ENCODE measurements around the gene MCM7. TPM values are rescaled to one million over a fixed set of nuclear protein-coding genes. Genes with fewer than 3 reads are reported as not detected.
A peak's percentile ranks its signal among the peaks of the same experiment; 100 is the strongest.

Gene MCM7
- total RNA-seq, 1 donor from 2014 or later, result 21.7 TPM

- DNase-seq (ENCODE audit: low spot score), result no peak
These were observed 21.4 kb upstream of the MCM7 start for GRCh38 chr7:100122568-100122967.

- no peak for DNase-seq (ENCODE audit: low spot score)
These were observed 20.9 kb upstream of the MCM7 start for GRCh38 chr7:100122067-100122466.

DNA sequence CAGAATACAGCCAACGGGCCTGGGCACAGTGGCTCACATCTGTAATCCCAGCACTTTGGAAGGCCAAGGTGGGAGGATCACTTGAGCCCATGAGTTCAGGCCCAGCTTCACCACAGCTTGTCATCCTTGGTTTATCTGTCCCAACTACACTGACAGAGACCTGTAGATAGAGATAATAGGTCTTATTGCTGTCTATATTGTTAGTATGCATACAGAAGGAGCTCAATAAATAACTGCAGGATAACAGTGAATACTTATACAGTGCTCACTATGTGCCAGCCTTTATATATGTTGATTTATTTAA lies 19.5 kb upstream of the MCM7 start:
- DNase-seq (ENCODE audit: low spot score), result no peak

DNA sequence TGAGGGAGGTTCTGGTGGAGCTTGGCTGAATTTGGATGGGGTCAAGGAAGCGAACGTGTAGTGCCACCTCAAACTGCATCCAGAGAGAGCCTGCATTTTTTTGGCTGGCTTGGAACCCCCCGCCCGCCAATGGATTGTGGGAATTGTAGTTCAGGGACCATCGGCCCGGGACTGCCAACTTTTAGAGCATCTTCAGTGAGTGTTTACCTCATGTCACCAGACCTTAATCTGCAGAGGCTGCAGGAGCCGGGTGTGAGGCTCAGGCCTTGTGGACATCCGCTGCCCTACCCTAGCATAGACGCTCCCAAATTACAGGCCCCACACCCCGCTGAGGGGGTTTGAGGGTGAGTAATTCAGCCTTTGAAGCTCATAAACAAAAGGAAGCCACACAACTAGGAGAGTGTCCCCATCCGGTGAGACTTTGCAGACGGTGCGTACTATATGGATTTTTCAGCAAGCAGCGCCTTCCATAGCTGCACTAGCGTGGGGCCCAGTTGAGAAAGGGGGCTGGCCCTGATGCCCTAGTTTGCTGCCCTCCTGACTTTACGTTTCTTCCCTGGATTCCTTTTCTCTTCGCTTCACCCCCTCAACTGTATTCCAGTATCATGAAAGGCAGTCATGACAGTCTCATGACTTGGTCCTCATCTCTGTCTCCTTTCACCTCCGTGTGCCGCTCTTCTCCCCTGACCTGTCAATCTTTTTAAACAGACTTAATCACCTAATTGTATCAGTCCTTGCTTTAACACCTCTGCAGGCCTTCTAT lies 19.0 kb upstream of the MCM7 start:
- DNase-seq (ENCODE audit: low spot score), result peak; percentile 84

DNA sequence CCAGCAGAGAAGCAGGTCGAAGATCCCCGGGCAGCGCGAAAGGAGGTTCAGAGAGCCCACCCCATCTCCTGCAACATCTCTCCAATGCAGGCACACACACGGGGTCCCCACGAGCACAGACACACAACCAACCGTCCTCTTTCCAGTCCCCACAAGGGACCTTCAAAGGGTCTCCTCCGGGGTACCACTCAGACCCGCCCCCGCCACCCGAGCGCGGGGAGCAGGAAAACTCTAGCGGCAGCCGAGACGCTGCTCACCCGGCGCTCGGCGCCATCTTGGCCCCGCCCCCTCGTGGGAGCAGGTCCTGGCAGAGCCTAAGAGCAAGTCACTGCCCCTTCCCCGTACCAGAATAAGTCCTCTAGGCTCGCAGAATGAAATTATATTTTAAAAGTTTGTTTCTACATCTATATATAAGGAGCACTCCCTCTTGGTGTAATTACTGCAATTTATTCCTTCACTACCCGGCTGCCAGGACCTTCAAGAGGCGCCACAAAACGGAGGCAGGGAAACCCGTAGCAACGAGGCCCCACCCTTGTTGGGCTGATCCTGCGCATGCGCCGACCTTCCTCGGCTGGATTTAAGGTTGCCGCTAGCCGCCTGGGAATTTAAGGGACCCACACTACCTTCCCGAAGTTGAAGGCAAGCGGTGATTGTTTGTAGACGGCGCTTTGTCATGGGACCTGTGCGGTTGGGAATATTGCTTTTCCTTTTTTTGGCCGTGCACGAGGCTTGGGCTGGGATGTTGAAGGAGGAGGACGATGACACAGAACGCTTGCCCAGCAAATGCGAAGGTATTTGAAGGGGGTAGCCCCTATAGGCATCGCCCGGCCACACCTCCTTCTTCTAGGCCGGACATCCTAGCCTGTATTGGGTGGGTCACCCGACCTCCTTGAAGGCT lies 18.1 kb upstream of the MCM7 start, which contains the start of the genes CNPY4 and TAF6:
CNPY4 (plus strand) TSS at position 563 of the 898 bp plus-strand sequence; CDS start at position 674, 111 bp downstream.
TAF6 (minus strand) TSS at position 287 of the 898 bp plus-strand sequence. CDS start 5,149 bp downstream, outside the sequence.
- DNase-seq (ENCODE audit: low spot score), result peak; percentile 98

DNA sequence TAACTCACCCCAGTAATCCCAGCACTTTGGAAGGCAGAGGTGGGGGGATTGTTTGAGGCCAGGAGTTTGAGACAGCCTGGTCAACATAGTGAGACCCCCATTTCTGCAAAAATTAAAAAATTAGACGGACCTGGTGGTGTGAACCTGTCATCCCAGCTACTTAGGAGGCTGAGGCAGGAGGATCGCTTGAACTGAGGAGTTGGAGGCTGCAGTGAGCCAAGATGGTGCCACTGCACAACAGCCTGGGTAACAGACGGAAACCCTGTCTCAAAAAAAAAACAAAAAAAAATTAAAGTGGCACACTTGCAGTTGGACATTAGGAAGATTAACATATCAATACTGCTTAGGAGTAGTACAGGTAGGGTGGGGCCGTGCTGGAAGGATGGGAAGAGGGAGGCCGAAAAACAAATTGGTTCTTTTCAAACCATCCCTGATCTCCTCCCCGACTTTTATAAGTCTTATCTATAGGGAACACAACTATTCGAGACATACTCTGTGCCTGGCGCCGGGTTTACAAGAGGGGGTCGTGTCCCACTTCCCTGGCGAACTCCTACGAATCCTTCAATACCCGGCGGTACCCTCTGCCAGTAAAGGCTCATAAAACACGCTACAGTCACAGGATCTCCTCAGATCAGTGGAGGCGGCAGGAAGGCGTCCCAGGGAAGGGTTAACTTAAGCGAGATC lies 17.3 kb upstream of the MCM7 start:
- DNase-seq (ENCODE audit: low spot score), result no peak

GRCh38 chr7:100115026-100115425 lies 13.8 kb upstream of the MCM7 start:
- no peak for DNase-seq (ENCODE audit: low spot score)

DNA sequence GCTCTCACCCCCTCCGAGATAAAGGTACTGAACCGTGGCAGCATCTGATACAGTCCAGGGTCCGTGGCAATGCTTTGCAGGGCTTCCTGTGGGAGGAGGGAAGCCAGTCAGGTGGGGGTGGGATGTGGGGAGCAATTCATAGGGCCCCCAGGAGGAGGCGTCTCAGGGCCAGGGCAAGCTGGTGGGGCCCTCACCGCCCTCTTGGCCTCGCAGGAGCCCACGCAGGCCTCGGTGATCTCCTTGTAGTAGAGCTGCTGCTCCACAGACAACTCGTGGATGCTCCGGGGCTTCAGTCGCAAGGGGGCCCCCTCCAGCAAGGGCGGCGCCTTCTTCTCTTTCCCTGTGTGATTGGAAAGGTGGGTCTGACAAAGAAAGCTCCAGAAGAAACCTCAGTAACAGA lies 10.7 kb upstream of the MCM7 start:
- DNase-seq (ENCODE audit: low spot score), result no peak

DNA sequence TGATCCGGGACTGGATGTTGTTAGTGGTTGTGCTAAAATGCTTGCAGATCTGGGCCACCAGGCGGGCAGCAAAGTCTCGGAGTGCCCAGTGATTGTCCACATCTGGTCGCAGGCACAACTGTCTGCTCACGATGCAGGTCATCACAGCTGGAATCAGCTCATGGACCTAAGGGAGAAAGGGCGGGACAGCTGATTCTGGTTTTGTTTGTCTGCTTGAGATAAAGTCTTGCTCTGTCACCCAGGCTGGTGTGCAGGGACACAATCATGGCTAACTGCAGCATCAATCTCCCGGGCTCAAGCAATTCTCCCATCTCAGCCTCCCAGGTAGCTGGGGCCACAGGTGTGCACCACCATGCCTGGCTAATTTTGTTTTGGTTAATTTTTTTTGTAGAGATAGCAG lies 10.0 kb upstream of the MCM7 start:
- DNase-seq (ENCODE audit: low spot score), result no peak

- DNase-seq (ENCODE audit: low spot score), result no peak
These were observed 8.4 kb upstream of the MCM7 start for GRCh38 chr7:100109521-100110163.

DNA sequence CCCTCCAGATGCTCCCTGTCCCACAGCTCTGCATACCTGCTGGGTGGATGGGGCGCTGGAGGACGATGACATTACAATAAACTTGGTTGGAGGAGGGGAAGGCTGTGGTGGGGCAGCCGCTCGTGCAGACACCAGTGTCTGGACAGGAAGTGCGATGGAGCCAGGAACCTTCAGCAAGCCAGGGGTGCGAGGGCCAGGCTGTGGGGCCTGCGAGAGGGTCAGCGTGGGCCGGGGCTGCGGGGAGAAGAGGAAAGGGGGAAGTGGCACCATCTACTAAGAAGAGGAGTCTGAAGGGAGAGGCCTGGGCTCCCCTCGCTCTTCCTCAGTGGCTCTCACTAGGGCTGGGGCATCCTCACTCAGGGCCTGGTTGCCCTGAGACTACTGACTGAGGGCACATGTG lies 6.7 kb upstream of the MCM7 start:
- DNase-seq (ENCODE audit: low spot score), result no peak

GRCh38 chr7:100107125-100107737 lies 6.0 kb upstream of the MCM7 start:
- no peak for DNase-seq (ENCODE audit: low spot score)

DNA sequence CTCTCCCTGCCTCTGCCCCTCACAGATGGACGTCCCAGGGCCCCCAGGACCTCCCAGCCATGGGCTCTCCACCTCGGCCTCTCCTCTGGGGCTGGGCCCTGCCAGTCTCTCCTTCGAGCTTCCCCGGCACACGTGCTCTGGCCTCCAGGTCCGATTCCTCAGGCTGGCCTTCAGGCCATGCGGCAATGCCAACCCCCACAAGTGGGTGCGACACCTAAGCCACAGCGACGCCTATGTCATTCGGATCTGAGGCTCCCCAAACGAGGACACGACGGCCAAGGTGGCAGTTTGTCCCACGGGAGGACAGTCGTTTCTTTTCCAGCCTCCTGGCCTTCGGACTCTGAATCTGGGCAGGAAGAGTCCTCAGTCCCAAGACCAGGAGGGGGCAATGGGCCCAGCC lies 5.4 kb upstream of the MCM7 start:
- DNase-seq (ENCODE audit: low spot score), result no peak

DNA sequence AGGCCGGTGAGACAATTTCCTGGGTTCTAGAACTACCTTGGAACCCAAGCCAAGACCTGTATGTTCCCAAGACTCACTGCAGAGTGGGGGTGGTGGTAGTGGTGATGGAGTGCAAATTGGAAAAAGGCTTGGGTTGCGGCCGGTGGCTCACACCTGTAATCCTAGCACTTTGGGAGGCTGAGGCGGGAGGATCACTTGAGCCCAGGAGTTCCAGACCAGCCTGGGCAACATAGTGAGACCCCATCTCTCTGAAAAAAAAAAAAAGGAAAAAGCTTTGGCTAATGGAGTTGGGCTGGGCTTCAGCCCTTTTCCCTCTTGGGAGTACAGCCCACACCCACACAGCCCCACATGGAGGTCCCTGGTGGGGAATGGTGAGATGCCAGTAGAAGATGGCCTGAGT lies 4.3 kb upstream of the MCM7 start:
- no peak for DNase-seq (ENCODE audit: low spot score)

GRCh38 chr7:100102950-100103840 lies 2.0 kb upstream of the MCM7 start:
- DNase-seq (ENCODE audit: low spot score), result no peak

DNA sequence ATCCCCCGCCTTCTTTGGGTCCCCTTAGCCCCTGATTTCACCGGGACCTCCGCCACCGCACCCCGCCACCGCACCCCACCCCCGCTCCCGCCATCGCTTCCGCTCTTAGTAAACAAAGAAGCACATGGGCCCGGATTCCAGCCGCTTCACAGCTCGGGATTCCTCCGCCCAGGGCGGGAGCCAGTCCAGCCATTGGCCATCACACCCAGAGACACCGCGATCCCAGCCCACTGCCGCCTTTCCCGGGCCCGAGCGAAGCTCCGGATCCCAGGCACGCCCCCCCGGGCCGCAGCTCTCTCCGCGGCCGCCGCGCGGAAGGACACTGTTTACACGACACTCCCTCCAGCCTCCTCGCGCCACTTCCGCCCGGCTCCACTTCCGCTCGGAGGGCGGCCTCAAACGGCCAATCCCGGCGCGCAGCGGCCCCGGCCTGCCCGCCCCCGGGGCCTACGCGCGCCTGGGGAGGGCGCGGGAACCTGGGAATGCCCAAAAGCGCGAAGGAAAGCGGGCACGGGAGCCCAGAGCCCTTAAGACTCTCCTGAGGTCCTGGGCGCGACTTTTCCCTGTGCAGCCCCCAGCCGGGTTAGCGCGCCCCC lies 679 bp downstream of the MCM7 start:
- peak; percentile 97 for DNase-seq (ENCODE audit: low spot score)

GRCh38 chr7:100099452-100099851 lies 1.7 kb downstream of the MCM7 start:
- no peak for DNase-seq (ENCODE audit: low spot score)

GRCh38 chr7:100098913-100099312 lies 2.3 kb downstream of the MCM7 start:
- DNase-seq (ENCODE audit: low spot score), result no peak

- no peak for DNase-seq (ENCODE audit: low spot score)
These were observed 5.5 kb downstream of the MCM7 start for GRCh38 chr7:100095704-100096103.

- no peak for DNase-seq (ENCODE audit: low spot score)
These were observed 5.9 kb downstream of the MCM7 start for GRCh38 chr7:100095289-100095688.
